G401.6 (cell line): ENCODE measurements around the gene SLC25A27.

Experiments
- FAIRE-seq: peaks from 2 replicates; lab custom pipeline; 2012; peaks lifted over from hg19 to GRCh38; lab: Jason Lieb, UNC

Gene SLC25A27

DNA sequence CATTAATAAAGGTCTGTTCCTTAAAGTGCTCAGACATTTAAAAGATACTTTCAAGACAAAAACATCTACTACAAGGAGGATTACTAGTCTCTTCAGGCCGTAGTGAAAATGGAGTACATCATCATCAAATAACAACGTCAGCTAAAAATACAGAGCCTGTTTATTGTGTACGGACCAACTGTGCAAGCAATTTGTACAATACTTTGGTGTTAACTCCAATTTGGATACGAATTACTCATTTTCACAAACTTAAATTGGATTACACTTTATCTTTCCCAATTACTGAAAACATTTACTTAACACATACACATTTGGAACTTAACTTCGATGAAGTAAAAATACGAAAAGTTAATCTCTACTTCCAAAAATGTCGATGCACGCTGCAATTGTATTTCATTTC is 959 bp upstream of the SLC25A27 start:
- FAIRE-seq, result no peak

DNA sequence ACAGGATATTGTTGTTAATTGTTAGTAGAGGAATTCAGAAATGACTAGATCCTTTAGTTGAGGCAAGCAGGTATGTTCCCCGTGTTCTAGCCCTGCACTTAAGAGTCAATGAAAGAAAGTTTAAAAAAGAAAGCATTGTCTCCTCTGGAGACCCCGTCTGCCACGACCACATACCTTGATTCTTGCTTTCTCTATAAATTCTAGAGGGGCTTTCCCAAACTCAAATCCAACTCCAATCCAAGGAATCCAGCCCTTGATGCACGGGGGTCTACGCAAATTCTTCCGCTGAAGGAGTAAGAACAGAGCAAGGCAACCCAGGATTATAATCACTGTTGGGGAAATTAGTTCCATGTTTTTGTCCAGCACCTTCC is 558 bp upstream of the SLC25A27 start:
- no peak for FAIRE-seq

DNA sequence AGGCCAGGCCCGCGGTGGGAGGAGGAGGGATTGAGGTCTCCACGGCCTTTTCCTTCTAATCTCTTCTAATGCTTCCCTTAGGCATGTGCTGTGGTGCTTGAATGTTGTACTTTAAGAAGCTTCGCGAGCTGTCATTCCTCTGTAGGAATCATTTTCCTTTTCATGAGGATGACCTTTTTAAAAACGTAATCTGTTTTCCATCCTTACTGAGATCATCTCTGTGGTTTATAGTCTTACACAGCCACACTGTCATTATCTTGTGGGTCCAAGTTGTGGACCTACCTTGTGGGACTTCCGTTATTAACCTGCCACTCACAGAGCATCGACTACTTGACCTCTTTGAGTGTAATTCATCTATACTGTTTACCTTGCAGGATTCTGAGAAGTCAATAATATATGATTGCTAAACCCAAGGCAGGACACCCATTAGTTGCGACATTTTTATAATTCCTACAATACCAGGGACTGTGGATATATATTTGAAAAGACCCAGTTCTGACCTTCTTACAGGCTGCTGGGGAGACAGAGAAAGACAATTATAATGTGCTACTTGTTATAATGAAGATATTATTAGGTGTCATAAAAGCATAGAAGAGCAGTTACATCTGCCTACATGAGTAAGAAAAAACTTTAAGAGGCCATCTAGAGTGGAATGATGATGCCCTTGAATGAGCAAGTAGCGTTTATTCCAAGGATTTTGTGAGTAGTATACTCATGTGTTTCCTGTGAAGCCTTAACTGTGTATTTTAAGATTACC is 842 bp downstream of the SLC25A27 start:
- FAIRE-seq, result no peak

DNA sequence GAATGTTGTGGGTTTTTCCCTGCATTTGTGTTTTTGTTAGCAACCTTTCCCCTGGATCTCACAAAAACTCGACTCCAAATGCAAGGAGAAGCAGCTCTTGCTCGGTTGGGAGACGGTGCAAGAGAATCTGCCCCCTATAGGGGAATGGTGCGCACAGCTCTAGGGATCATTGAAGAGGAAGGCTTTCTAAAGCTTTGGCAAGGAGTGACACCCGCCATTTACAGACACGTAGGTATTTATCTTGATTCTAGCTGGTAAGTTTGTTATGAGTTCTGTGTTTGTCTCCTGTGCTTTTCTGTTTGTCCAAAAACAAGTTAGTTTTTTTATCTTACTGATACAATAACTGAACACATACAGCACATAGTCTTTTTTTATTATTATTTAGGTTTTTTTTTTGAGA is 3.0 kb downstream of the SLC25A27 start:
- FAIRE-seq, result no peak

DNA sequence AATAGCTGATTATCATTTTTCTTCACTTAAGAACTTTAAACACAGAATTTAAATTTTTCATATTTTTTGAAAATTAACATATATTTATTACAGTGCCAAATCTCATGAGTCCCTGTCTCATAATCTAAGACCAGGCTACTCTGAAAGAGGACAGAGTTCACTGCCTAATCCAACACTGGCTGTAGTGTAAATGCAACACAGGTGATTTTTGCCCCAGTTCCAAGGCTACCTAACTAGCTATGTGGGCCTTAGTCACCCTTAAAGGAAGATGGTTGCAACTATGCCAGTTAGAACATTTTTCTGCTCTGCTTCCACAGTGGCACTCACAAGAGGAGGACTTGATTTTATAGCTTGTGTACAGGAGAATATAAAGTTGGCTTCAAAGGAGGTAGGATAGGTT is 4.9 kb downstream of the SLC25A27 start:
- FAIRE-seq, result no peak

DNA sequence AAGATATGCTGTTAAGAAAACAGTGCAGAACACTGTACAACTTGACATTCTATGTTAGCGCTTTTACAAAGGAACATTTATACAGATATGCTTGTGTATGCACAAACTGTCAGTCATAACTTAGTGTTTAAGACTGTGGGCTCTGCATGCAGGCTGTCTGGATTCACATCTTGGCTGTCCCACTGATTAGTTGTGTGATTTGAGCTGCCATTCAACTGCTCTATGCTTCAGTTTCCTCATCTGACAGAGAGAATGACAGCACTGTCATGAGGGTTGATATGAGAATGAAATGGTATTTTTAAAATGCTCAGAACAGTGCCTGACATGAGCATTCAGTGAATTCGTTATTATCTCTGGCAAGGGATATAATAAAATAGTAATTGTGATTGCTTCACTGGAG is 8.7 kb downstream of the SLC25A27 start:
- FAIRE-seq, result no peak

DNA sequence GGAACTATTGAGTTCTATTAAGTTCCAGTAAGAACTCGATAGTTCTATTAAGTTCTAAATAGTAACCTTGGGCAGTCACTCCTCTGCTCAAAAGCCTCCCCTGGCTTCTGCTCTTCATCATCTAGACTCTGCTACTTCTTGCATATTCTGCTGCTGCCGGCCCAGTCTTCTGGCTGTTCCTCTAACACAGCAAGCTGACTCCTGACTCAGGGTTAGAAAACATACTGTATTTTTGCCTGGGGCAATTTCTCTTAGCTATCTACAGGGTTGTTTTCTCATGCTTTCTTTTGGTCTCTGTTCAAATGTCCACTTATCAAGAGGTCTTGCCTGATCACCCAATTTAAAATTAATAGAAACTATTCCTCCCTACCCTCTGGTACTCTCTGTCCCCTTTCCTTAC is 14.6 kb downstream of the SLC25A27 start:
- FAIRE-seq, result no peak

DNA sequence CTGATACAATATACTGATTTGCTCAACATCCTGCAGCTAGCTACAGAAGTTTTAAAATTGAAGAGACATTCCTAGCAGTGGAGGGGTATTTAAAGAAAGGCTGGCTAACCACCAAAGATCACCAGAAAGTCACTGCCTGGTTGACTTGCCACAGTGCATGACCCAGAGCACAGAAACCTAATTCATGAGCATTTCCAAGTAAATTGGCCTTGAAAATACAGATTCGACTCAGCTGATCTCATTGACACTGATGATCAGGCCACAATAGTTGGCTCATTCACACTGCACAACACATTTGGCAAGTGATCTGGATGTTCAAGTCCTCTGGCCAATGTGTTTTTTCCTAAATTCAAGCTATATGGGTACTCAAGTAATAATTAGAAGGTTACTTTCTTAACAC is 21.6 kb downstream of the SLC25A27 start:
- no peak for FAIRE-seq

DNA sequence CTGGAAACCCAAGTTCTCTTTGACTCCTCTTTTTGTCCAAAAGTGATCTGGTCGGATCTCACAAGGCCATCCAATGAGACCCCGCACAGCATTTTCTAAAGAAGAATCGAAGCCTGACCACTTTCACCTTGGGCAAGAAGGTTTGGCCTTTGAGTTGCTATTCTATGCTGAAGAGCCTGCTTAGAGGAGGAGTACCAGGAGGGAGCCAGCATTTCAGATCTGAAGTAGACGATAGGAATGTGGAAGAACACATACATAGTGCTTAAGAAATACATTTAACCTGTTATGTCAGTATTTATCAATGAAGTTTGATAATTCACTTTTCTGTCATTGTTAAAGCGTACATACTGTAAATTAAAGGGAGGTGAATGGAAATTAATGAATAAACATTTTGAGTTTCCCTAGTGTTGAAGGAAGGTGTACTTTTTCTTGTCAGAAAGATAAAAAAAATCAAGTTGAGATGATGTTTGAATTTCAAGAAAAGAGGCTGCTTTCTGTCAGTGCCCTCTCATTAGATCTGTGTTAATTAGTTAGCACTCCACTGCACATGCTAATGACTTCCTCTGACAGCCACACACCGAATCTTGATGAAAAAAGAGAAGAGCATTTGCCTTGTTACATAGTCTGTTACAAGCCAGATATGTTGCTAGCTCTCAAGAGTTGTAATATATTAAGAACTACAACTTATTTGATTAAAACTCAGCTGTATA is 24.0 kb downstream of the SLC25A27 start:
- FAIRE-seq, result no peak

DNA sequence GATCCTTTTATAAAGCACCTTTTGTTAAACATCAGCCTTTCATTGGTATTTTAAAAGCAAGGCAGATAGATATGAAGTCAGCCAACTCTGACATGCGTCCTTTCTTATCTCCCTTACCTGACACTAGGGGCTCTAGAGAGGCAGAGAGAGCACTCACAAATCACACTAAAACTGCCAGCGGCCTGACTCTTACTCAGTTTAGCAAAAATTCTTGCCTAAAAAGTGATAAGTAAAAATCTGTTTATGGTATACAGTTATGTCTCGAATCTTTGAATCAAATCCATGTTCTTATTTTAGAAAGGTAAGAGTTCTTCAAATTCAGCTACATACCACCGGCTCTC is 24.5 kb downstream of the SLC25A27 start:
- FAIRE-seq, result no peak

DNA sequence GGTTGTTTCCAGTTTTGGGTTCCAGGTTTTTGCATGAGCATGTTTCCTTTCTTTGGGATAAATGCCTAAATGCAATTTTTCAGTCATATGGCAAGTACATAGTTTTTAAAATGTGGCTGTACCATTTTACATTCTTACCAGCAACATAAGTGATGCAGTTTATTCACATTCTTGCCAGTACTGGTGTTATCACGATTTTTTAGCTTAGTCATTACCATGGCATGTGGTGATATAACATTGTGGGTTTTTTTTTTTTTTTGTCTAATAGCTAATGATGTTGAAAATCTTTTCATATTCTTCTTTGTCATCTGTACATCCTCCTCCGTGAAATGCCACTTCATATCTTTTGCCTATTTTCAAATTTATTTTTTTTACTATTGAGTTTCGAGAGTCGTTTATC is 32.0 kb downstream of the SLC25A27 start:
- FAIRE-seq, result no peak

DNA sequence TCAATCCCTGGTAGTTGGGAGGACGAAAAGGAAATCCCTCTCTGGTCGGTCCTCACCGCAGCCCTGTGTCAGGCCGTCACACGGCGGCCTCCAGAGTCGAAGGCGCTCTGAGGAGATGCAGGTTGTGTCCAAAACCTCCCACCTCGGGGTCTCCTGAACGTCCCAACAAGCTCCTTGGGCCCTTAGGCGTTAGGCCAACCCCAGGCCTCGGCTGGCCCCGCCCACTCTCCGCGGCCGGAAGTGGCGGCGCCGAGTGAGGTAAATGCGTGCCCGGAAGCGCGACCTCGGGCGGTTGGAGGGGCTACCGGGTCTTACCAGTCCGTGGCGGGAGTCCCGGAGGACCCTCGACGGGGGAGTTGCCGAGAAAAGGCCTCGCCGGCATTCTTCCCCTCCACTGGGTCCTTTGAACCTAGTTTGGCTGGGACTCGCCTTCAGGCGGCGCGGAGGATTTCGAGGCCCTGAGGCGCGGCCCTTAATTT is 34.9 kb downstream of the SLC25A27 start, which contains the start of gene TDRD6:
Gene TDRD6, plus strand, starts transcription at position 267 of the 479 bp plus-strand sequence. CDS start 244 bp downstream, outside the sequence.
- no peak for FAIRE-seq

DNA sequence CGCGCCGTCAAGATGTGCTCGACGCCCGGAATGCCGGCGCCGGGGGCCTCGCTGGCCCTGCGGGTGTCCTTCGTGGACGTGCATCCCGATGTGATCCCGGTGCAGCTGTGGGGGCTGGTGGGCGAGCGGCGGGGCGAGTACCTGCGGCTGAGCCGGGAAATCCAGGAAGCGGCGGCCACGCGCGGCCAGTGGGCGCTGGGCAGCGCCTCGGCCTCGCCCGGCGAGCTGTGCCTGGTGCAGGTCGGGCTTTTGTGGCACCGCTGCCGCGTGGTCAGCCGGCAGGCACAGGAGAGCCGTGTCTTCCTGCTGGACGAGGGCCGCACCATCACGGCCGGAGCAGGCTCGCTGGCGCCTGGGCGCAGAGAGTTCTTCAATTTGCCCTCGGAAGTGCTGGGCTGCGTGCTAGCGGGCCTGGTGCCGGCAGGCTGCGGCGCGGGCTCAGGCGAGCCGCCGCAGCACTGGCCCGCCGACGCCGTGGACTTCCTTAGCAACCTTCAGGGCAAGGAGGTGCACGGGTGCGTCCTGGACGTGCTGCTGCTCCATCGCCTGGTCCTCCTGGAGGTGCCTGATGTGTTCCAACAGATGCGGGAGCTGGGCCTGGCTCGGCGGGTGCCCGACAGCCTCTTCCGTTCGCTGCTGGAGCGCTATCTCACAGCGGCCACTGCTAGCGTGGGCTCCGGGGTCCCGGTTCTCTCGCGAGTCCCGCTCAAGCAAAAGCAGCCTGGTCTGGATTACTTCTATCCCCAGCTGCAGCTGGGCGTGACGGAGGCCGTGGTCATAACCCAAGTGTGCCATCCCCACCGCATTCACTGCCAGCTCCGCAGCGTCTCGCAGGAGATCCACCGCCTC is 35.6 kb downstream of the SLC25A27 start:
- FAIRE-seq, result no peak

DNA sequence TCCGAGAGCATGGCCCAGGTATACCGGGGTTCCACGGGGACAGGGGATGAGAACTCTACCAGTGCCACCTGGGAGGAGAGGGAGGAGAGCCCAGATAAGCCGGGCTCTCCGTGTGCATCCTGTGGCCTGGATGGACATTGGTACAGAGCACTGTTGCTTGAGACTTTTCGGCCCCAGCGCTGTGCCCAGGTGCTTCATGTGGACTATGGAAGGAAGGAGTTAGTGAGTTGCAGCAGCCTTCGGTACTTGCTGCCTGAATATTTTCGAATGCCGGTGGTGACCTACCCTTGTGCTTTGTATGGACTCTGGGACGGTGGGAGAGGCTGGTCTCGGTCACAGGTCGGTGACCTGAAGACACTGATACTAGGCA is 36.2 kb downstream of the SLC25A27 start:
- FAIRE-seq, result no peak

DNA sequence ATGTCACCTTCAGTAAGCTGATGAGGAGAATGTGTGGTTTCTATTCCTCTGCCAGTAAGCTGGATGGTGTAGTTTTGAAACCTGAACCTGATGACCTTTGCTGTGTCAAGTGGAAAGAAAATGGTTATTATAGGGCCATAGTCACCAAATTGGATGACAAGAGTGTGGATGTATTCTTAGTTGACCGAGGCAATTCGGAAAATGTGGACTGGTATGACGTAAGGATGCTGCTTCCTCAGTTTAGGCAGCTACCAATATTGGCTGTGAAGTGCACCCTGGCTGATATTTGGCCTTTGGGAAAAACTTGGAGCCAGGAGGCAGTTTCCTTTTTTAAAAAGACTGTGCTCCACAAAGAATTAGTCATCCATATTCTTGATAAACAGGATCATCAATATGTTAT is 36.9 kb downstream of the SLC25A27 start:
- FAIRE-seq, result no peak

DNA sequence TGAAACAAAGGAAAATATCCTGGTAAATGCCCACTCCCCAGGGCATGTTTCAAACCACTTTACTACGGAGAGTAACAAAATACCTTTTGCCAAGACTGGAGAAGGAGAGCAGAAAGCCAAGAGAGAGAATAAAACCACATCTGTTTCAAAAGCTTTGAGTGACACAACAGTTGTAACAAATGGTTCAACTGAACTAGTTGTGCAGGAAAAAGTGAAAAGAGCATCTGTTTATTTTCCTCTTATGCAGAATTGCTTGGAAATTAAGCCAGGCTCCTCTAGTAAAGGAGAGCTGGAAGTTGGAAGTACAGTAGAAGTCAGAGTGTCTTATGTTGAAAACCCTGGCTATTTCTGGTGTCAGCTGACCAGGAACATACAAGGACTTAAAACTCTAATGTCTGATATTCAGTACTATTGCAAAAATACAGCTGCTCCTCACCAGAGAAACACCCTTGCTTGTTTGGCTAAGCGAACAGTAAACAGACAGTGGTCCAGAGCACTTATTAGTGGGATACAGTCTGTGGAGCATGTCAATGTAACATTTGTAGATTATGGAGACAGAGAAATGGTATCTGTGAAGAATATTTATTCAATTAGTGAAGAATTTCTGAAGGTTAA is 37.5 kb downstream of the SLC25A27 start:
- FAIRE-seq, result no peak

DNA sequence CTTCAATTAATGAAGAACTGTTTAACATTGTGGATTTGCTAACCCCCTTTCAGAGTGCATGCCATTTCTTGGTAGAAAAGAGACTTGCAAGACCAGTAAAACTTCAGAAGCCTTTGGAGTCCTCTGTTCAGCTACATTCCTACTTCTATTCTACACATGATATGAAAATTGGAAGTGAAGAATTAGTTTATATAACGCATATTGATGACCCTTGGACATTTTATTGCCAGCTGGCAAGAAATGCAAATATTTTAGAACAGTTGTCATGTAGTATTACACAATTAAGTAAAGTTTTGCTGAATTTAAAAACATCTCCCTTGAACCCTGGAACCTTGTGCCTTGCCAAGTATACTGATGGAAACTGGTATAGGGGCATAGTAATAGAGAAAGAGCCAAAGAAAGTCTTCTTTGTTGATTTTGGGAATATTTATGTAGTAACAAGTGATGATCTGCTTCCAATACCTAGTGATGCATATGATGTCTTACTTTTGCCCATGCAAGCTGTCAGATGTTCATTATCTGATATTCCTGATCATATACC is 38.2 kb downstream of the SLC25A27 start:
- FAIRE-seq, result no peak

DNA sequence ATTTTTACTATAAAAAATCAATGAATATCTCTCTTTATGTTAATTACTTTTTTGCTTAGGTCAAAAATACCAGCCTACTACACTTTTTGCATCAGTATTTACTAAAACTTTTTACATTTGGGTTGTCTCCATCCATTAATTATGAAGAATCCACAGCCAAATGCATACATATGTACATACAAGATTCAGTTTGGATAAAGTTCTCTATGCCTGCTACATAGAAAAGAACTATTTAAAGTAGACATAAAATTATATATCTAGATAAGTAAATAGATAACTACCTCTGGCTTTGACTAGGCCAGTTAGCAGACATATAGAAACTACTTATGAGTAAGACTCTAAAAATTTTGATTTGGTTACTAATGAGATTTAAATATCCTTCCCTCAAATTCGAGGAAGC is 47.2 kb downstream of the SLC25A27 start:
- FAIRE-seq, result no peak

DNA sequence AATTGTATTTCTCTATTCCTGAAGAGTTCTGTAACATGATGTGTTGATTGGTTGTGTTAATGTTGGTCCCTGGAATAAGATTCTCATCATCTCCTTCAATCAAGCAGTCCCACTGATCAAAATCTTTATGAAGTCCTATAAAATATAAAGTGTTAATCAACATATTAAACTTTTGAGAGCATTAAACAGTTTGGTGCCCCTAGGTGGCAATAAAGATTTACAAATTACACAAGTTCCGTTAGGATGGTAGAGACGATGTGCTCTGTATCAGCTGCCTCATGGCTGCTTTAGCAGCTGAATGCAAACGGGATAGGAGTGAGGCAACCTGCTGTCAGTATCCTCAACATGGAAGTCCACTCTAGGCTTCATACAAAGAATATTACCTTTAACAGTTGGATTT is 51.8 kb downstream of the SLC25A27 start:
- FAIRE-seq, result no peak

DNA sequence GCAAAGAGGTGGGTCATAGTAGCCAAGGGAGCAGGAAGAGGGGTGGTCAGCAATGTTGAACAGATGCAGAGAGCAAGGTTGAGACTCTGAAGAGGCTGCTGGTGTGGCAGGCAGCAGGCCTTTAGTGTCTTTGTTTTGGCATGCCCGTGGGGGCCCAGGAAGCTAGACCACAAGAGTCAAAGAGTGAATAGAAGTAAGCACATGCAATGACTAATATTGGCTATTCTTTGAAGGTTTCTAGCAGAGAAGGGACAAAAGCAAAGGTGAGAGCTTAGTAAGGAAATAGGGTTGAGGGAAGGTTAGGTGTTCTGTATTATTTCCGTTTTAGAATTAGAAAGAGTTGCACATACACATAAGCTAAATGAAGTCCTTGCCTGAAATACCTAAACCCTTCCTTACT is 53.7 kb downstream of the SLC25A27 start:
- FAIRE-seq, result no peak

DNA sequence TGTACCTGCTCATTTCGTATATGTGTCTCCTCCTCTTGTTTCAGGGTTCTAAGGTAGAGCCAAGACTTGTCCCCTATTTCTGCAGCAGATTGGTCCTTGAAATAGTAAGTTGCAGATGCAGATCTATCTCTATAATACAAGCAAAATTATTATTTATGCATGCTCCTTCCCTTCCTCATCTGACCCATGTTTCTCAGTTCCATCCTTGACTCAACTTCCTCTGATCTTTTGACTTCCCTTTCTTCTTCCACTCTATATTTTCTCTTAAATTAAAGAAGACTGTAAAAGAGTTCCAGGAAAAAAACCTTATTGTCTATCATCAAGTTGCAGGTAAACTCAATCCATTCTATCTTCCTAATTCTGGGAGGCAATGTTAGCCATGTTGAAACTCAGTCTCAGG is 58.7 kb downstream of the SLC25A27 start:
- FAIRE-seq, result no peak

DNA sequence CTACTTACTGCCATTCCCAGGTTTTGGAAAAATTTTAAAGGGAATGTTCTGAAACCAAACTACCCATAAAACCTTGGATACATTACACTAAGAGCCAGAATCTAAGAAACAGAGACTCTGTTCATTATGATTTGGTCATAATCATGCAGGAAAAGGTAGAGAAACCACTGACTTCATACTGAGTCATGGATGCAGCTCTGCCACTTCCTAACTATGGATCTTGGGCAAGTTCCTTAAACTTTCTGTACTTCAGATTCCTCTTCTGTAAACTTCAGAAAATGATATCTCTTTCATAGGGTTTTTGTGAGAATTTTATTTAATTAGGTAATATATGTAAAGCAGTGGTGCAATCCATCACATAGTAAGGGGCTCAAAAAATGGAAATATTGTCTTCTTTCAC is 62.4 kb downstream of the SLC25A27 start:
- no peak for FAIRE-seq
